ENCODE data around the gene ZNF787.

ZNF787 gene

DNA sequence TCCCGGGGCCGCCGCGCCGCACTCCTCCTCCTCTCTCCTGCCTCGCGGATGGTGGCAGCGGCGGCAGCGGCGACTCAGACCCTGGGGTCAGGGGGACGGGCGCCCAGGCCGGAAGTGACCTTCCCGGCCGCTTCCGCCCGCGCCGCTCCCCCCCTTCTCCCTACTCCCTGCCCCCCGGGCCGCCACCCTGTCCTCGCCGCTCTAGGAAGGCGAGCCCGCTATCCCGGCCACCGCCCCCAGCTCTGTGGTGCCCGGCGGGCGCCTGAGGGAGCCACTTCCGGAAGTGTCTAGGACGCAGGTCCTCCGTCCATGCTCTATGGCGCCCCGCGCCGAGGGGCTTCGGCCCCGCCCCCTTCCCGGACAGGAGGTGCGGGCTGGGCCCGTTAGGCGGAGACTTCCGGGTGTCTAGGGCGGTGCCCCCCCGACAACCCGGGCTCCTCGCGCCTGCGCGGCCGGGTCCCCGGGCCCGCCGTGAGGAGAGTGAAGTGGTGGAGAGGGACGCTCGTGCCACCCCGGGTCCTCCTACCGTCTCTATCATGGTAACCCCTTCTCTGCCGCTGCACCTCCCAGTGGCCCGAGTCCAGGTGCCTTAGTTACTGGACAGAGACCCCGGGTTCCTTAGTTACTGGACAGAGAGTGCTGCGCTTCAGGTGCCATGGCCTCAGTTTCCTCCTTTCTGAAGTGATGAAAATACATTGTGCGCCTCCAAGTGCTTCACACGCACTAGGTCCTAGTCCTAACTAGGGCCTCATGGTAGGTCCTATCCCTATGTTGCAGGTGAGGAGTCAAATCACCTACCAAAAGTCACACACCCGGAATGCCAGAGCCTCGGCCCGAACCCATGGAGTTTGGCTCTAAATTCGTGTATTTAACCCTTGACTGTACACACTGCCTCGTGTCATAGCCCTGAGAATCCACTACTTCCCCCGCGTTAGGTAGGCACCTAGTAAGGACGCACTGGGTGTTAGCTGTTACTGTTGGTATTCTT is at the start of gene ZNF787:
ZNF787 (minus strand) TSS at position 116 of the 988 bp plus-strand sequence. CDS start 18,078 bp downstream, outside the sequence.
- peak; percentile 80 for DNase-seq (ENCODE audit: extremely low read depth, low read depth)

DNA sequence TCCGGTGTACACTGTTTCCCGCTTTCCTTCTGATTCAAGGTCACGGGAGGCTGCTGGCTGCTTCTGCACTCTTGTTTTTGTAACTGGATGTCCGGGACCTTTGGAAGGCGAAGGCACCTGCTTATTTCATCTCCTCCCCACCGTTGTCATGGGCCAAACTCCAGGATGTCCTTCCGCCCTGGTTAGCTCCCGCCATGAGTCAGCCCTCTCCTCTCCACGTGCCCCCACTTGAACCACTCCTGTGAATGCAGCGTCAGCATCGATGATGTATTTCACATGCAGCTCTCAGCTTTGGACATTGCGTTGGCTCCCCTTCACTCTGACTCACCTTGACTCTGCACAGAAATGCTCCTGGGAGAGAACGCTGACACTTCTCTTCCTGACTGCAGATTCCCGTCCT is 49.2 kb upstream of the ZNF787 start:
- DNase-seq (ENCODE audit: extremely low read depth, low read depth): no peak
- TF ChIP-seq, protein P1, sequence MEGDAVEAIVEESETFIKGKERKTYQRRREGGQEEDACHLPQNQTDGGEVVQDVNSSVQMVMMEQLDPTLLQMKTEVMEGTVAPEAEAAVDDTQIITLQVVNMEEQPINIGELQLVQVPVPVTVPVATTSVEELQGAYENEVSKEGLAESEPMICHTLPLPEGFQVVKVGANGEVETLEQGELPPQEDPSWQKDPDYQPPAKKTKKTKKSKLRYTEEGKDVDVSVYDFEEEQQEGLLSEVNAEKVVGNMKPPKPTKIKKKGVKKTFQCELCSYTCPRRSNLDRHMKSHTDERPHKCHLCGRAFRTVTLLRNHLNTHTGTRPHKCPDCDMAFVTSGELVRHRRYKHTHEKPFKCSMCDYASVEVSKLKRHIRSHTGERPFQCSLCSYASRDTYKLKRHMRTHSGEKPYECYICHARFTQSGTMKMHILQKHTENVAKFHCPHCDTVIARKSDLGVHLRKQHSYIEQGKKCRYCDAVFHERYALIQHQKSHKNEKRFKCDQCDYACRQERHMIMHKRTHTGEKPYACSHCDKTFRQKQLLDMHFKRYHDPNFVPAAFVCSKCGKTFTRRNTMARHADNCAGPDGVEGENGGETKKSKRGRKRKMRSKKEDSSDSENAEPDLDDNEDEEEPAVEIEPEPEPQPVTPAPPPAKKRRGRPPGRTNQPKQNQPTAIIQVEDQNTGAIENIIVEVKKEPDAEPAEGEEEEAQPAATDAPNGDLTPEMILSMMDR (IDR thresholded peaks at IDR 0.05; ENCODE audit: low read depth, low read length, missing control alignments): no peak
- no peak overlapping the region for H3K4me3 ChIP-seq (replicated peaks; ENCODE audit: low read depth, low read length)

More for the DNA sequence above, at the start of gene ZNF787:
- TF ChIP-seq, protein P1 (IDR thresholded peaks at IDR 0.05; ENCODE audit: low read depth, low read length, missing control alignments): no peak
- H3K4me3 ChIP-seq (replicated peaks; ENCODE audit: low read depth, low read length): peak within 1 kb of the TSS; percentile 88

DNA sequence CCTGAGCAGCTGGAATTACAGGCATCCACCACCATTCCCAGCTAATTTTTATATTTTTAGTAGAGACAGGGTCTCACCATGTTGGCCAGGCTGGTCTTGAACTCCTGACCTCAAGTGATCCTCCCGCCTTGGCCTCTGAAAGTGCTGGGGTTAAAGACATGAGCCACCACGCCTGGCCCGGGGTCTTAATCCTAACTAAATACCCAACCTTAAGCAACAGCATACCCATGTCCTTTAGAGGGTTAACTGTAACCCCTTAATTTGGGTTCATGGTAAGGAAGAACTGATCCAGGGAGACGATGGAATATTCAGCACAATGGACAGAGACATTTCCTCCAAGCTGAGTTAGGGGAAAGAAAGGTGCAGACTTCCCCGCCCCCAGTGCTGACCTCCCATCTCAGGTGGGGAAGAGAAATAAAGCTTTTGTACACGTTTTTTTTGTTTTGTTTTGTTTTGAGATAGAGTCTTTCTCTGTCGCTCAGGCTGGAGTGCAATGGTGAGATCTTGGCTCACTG is 46.0 kb upstream of the ZNF787 start:
- TF ChIP-seq, protein P1 (IDR thresholded peaks at IDR 0.05; ENCODE audit: low read depth, low read length, missing control alignments): no peak
- H3K4me3 ChIP-seq (replicated peaks; ENCODE audit: low read depth, low read length): no peak overlapping the region
- DNase-seq (ENCODE audit: extremely low read depth, low read depth): no peak

DNA sequence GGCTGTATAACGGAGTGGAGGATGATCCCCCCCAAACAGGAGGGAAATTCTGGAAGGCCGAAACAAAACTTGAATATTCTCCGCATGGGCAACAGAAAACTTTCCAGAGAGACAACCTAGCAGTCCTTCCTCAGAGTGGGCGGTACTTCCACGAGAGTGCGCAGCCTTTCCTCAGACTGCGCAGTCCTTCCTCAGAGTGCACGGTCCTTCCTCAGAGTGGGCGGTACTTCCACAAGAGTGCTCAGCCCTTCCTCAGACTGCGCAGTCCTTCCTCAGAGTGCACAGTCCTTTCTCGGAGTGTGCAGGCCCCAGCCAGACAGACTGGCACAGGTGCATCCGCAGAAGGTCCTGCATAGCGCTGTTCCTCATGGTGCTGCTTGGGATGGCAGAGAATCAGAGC is 42.0 kb upstream of the ZNF787 start:
- TF ChIP-seq, protein P1 (IDR thresholded peaks at IDR 0.05; ENCODE audit: low read depth, low read length, missing control alignments): no peak
- no peak for DNase-seq (ENCODE audit: extremely low read depth, low read depth)

DNA sequence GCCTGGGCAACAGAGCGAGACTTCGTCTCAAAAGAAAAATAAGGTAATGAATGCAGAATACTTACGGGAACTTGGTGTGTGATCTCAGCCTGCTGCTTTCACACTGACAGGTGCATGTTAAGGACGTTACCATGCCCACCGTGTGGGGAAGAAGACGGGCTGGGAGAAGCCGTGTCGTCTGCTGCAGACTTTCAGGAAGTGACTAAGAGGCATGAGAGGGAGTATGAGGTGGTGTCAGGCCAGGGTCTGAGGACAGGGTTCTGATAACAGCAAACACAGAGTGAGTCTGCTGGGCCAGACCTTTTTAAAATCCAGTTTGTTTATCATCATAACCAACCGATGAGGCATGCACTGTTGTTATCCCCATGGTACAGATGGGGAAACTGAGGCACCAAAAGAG is 41.2 kb upstream of the ZNF787 start:
- TF ChIP-seq, protein P1 (IDR thresholded peaks at IDR 0.05; ENCODE audit: low read depth, low read length, missing control alignments): no peak
- no peak for DNase-seq (ENCODE audit: extremely low read depth, low read depth)
- no peak overlapping the region for H3K4me3 ChIP-seq (replicated peaks; ENCODE audit: low read depth, low read length)

More for the DNA sequence above, 42.0 kb upstream of the ZNF787 start:
- H3K4me3 ChIP-seq (replicated peaks; ENCODE audit: low read depth, low read length): no peak overlapping the region

DNA sequence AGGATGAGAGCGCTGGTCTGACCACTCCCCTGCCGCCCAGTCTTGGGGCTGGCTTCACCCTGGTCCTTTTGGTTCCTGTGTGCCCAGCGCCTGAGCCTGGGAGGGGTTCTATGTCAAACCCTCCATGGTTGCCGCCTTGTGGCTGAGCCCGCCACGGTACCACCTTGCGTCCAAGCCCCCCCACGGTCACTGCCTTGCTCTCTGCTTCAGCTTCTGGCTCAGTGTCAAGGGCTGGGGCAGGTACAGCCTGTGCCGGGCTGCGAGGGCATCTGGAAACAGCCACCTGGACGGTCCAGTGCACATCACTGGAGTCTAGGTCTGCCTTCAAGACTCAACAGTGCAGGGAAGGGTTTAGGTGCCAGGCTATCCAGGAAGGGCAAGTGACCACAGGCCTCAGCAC is 40.4 kb upstream of the ZNF787 start:
- DNase-seq (ENCODE audit: extremely low read depth, low read depth): no peak
- TF ChIP-seq, protein P1 (IDR thresholded peaks at IDR 0.05; ENCODE audit: low read depth, low read length, missing control alignments): no peak
- H3K4me3 ChIP-seq (replicated peaks; ENCODE audit: low read depth, low read length): no peak overlapping the region

Data from HFF-Myc (cell line).